ENCODE measurements around the gene TTC34.

DNA sequence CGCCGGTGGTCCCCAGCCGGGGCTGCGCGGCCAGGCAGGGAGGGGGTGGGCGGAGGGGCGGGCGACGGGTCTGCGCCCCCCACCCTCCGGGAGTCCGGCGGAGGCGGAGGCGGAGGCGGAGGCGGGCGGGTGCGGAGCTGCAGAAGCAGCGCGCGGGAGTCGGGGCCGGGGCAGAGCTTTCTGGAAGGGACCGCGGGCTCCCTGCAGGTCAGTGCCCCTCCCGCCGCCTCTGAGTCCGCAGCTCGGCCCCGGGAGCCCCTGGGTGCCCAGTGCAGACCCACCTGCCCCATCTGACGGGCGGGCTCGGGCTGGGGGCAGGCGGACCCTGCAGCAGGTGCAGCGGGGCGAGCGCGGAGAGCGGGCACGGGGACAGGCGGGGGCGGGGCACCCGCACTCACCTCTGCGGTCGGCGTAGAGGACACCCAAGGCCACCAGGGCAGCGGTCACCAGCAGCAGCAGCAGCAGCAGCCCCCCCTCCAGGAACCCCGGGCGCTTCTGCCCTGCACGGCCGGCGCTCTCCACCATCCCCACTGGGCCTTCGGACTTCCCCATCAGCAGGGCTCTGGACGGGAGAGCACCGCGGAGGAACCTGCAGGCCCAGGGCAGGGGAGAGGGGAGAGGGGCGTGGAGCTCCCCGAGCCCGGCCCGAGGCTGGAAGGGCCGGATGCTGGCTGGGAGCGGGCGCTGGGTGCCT, 172.4 kb downstream of the TTC34 start:
- TF ChIP-seq CTCF (IDR thresholded peaks at IDR 0.05 in 4 of 5, conservative IDR thresholded peaks at IDR 0.05 in 1 of 5) (no peak), POLR2A (IDR thresholded peaks at IDR 0.05) (no peak)
